Measurements from ENCODE around the gene IL12RB2. TPM values are rescaled to one million over a fixed set of nuclear protein-coding genes. Genes with fewer than 3 reads are reported as not detected.
A peak's percentile ranks its signal among the peaks of the same experiment; 100 is the strongest.

Gene IL12RB2
- total and polyA plus RNA-seq, 2 donors from 2014 or later, result 0.26 to 1.5 TPM

DNA sequence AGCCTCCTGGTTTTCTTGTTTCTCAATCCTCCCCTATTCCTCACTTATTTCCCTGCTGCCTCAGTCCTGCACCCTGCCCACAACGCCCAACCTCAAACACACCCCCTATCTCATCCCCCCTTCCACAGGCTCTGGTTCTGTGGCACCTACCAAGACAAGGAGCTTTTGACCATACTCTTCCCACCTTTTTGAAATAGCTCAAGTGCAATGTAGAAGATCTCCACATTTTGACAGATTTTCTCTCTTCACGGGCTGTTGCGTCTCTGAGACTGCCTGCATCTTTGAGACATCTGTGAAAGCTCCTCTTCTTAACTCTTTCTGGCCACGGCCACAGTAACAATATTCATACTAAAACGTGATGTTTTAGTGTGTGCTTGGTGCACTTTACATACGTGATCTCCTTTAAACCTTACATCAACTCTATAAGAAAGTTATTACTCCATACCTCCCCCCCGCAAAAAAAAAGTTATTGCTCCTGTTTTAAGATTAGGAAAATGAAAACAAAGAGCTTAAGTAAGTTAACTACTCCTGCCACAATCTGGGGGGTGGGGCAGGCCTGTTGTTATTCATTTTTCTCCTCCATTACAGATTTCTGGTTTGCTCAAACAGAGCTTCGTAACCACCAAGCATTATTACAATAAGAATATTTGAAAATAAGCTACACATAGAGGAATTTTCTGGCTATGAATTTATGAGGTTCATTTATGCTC, 124.4 kb downstream of the IL12RB2 start:
- H3K4me3 ChIP-seq (ENCODE audit: low read length in 3 of 3), result peak overlapping the region in 2 of 3 donors; percentile 85 to 98
- peak overlapping the region in 1 of 3 donors; percentile 75 for H3K9ac ChIP-seq (ENCODE audit: low read length in 3 of 3)
- no peaks in the 10 kb centered on the region for H3K9me3 ChIP-seq (ENCODE audit: control insufficient read depth in 2 of 3, insufficient read depth in 1 of 3, low read length in 3 of 3)
- intact Hi-C loops (cut with DNase I), result no loop called here
- no peak overlapping the region for H3K27ac ChIP-seq (ENCODE audit: low read depth in 2 of 2, low read length in 2 of 2)
- H3K27me3 ChIP-seq (ENCODE audit: control insufficient read depth, insufficient read depth, low read length), result no peaks in the 10 kb centered on the region
- DNase-seq (peak in 2 of 5 donors; percentile 18 to 23), FAIRE-seq (no peak)
- TF ChIP-seq, protein P1, sequence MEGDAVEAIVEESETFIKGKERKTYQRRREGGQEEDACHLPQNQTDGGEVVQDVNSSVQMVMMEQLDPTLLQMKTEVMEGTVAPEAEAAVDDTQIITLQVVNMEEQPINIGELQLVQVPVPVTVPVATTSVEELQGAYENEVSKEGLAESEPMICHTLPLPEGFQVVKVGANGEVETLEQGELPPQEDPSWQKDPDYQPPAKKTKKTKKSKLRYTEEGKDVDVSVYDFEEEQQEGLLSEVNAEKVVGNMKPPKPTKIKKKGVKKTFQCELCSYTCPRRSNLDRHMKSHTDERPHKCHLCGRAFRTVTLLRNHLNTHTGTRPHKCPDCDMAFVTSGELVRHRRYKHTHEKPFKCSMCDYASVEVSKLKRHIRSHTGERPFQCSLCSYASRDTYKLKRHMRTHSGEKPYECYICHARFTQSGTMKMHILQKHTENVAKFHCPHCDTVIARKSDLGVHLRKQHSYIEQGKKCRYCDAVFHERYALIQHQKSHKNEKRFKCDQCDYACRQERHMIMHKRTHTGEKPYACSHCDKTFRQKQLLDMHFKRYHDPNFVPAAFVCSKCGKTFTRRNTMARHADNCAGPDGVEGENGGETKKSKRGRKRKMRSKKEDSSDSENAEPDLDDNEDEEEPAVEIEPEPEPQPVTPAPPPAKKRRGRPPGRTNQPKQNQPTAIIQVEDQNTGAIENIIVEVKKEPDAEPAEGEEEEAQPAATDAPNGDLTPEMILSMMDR (IDR thresholded peaks at IDR 0.05; ENCODE audit: borderline replicate concordance, extremely low read depth, insufficient read depth), result no peak
- no peaks in the 10 kb centered on the region for H3K36me3 ChIP-seq (ENCODE audit: control insufficient read depth in 2 of 3, insufficient read depth in 3 of 3, low read length in 3 of 3)
- no peaks in the 10 kb centered on the region for H3K4me1 ChIP-seq (ENCODE audit: control insufficient read depth in 2 of 3, insufficient read depth in 2 of 3, low read depth in 1 of 3, low read length in 3 of 3)

DNA sequence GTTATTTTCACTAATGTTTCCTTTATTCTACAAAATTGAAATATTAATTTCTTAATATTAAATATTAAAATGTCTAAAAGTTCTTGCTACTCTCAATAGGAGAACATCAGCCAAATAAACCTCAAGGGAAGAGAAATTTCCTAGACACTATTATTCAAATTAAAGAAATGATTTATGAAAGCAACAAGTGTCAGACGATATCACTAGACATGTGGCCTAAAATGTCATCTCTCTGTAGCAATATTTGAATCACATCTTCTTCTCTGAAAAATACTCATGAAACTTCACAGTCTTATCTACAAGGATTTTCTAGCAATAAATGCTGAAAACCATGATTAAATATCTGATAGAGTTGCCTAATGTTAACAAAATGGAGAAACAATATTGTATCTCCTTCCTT, 125.1 kb downstream of the IL12RB2 start:
- TF ChIP-seq, protein P1 (IDR thresholded peaks at IDR 0.05; ENCODE audit: borderline replicate concordance, extremely low read depth, insufficient read depth), result no peak
- Histone ChIP-seq H3K4me3 (ENCODE audit: low read length in 3 of 3) (no peak overlapping the region), H3K9ac (ENCODE audit: low read length in 3 of 3) (no peak overlapping the region), H3K27ac (ENCODE audit: low read depth in 2 of 2, low read length in 2 of 2) (no peak overlapping the region), H3K27me3 (ENCODE audit: control insufficient read depth, insufficient read depth, low read length) (no peaks in the 10 kb centered on the region), H3K36me3 (ENCODE audit: control insufficient read depth in 2 of 3, insufficient read depth in 3 of 3, low read length in 3 of 3) (no peaks in the 10 kb centered on the region), H3K9me3 (ENCODE audit: control insufficient read depth in 2 of 3, insufficient read depth in 1 of 3, low read length in 3 of 3) (no peaks in the 10 kb centered on the region), H3K4me1 (ENCODE audit: control insufficient read depth in 2 of 3, insufficient read depth in 2 of 3, low read depth in 1 of 3, low read length in 3 of 3) (no peaks in the 10 kb centered on the region)
- FAIRE-seq (no peak), DNase-seq (no peak)
- intact Hi-C loops (cut with DNase I), result no loop called here

GRCh38 chr1:67433837-67434236, 126.2 kb downstream of the IL12RB2 start:
- Histone ChIP-seq H3K36me3 (ENCODE audit: control insufficient read depth in 2 of 3, insufficient read depth in 3 of 3, low read length in 3 of 3) (no peaks in the 10 kb centered on the region), H3K9me3 (ENCODE audit: control insufficient read depth in 2 of 3, insufficient read depth in 1 of 3, low read length in 3 of 3) (no peaks in the 10 kb centered on the region), H3K27ac (ENCODE audit: low read depth in 2 of 2, low read length in 2 of 2) (no peak overlapping the region), H3K27me3 (ENCODE audit: control insufficient read depth, insufficient read depth, low read length) (no peaks in the 10 kb centered on the region), H3K4me1 (ENCODE audit: control insufficient read depth in 2 of 3, insufficient read depth in 2 of 3, low read depth in 1 of 3, low read length in 3 of 3) (no peaks in the 10 kb centered on the region), H3K4me3 (ENCODE audit: low read length in 3 of 3) (no peak overlapping the region), H3K9ac (ENCODE audit: low read length in 3 of 3) (no peak overlapping the region)
- no peak for DNase-seq
- TF ChIP-seq, protein P1 (IDR thresholded peaks at IDR 0.05; ENCODE audit: borderline replicate concordance, extremely low read depth, insufficient read depth), result no peak
- no peak for FAIRE-seq
- intact Hi-C loops (cut with DNase I), result no loop called here

Measured in kidney (tissue), 14 donors.